Measurements from ENCODE around the gene LRRTM3. TPM values are rescaled to one million over a fixed set of nuclear protein-coding genes. Genes with fewer than 3 reads are reported as not detected.

The LRRTM3 gene
- total and polyA plus RNA-seq, 2 experiments from 2014 or later = 0.21 to 0.37 TPM

DNA sequence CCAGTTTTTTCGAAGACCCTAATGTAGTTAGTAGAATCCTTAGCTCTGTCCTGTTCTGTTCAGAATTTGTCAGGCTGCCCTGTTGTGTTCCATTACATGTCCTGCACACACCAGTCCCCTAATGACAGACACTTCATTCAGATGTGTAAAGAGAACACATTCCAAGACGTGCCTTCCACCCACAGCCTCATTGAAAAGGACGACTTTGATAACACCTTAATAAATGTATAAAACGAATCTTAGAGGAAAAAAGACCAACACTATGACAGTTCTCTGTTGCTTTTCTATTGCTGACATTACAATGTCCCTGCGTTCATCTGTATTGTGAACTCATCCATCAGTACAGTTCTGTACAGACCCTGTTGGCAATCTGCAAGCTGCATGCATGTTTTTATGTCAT, 3.5 kb downstream of the LRRTM3 start:
- ATAC-seq (no peak), DNase-seq (ENCODE audit: low spot score) (no peak)
- Histone ChIP-seq H3F3A (replicated peaks; ENCODE audit: low read depth) (no peaks in the 10 kb centered on the region), H3K27ac (ENCODE audit: low read depth) (no peak overlapping the region), H3K4me1 (ENCODE audit: insufficient read depth) (peaks cover 33% of the 10 kb centered on the region), H3K4me3 (no peak overlapping the region), H3K4me2 (peak overlapping the region; percentile 73; the same call in 1 of the 2 replicates), H2AFZ (no peak overlapping the region), H4K20me1 (replicated peaks; ENCODE audit: insufficient read depth) (no peaks in the 10 kb centered on the region), H3K79me2 (replicated peaks; ENCODE audit: insufficient read depth) (no peaks in the 10 kb centered on the region), H3K27me3 (ENCODE audit: insufficient read depth) (peaks cover 36% of the 10 kb centered on the region), H3K9me2 (ENCODE audit: insufficient read depth) (no peaks in the 10 kb centered on the region), H3K36me3 (ENCODE audit: insufficient read depth) (no peaks in the 10 kb centered on the region)
- Mint-ChIP-seq H3K36me3 (ENCODE audit: low read depth) (no peaks in the 10 kb centered on the region), H3K9me3 (no peaks in the 10 kb centered on the region), H3K27me3 (ENCODE audit: insufficient read depth, low read depth, poor library complexity) (peaks cover 21% of the 10 kb centered on the region), H3K27ac (no peak overlapping the region), H3K4me3 (peak overlapping the region; percentile 75; the same call in 1 of the 3 replicates), H3K4me1 (peaks cover 46% of the 10 kb centered on the region)
- TF ChIP-seq EZH2 (IDR thresholded peaks at IDR 0.05; ENCODE audit: low read depth, unreplicated experiment) = no peak
- TF ChIP-seq, protein P1, sequence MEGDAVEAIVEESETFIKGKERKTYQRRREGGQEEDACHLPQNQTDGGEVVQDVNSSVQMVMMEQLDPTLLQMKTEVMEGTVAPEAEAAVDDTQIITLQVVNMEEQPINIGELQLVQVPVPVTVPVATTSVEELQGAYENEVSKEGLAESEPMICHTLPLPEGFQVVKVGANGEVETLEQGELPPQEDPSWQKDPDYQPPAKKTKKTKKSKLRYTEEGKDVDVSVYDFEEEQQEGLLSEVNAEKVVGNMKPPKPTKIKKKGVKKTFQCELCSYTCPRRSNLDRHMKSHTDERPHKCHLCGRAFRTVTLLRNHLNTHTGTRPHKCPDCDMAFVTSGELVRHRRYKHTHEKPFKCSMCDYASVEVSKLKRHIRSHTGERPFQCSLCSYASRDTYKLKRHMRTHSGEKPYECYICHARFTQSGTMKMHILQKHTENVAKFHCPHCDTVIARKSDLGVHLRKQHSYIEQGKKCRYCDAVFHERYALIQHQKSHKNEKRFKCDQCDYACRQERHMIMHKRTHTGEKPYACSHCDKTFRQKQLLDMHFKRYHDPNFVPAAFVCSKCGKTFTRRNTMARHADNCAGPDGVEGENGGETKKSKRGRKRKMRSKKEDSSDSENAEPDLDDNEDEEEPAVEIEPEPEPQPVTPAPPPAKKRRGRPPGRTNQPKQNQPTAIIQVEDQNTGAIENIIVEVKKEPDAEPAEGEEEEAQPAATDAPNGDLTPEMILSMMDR (conservative IDR thresholded peaks at IDR 0.05; ENCODE audit: low read depth in 2 of 2) = no peak
- no peak for TF ChIP-seq EZH2phosphoT487 (IDR thresholded peaks at IDR 0.05; ENCODE audit: unreplicated experiment)
- TF ChIP-seq, protein P2, sequence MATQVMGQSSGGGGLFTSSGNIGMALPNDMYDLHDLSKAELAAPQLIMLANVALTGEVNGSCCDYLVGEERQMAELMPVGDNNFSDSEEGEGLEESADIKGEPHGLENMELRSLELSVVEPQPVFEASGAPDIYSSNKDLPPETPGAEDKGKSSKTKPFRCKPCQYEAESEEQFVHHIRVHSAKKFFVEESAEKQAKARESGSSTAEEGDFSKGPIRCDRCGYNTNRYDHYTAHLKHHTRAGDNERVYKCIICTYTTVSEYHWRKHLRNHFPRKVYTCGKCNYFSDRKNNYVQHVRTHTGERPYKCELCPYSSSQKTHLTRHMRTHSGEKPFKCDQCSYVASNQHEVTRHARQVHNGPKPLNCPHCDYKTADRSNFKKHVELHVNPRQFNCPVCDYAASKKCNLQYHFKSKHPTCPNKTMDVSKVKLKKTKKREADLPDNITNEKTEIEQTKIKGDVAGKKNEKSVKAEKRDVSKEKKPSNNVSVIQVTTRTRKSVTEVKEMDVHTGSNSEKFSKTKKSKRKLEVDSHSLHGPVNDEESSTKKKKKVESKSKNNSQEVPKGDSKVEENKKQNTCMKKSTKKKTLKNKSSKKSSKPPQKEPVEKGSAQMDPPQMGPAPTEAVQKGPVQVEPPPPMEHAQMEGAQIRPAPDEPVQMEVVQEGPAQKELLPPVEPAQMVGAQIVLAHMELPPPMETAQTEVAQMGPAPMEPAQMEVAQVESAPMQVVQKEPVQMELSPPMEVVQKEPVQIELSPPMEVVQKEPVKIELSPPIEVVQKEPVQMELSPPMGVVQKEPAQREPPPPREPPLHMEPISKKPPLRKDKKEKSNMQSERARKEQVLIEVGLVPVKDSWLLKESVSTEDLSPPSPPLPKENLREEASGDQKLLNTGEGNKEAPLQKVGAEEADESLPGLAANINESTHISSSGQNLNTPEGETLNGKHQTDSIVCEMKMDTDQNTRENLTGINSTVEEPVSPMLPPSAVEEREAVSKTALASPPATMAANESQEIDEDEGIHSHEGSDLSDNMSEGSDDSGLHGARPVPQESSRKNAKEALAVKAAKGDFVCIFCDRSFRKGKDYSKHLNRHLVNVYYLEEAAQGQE (IDR thresholded peaks at IDR 0.05; ENCODE audit: unreplicated experiment) = no peak

DNA sequence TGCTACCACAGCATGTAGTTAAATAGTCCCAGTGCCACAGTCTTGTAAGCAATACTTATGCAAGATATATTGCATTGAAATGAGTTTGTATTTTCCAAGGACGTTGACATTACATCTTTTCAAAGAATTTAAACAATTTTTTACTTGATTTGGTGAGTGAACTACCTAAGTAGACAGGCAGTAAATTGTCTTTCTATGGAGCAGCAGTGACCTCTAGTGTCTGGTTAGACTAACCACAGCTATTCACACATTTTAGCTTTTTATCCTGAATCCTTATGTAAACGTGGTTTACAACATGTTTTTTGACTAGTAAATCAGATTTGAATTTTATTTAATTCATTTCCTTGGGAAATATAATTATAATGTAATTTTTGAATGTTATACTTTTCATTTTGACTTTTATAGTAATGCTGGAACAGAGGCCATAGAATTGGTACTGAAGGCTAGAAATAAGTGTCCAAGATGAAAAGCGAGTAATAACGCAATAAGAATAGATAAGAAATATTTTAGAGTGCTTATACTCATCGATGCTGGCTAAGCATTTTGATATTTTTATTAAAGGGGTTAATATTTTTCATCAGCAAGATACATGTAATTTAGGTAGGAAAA, 5.6 kb downstream of the LRRTM3 start:
- peaks cover 35% of the 10 kb centered on the region for H3K27me3 ChIP-seq (ENCODE audit: insufficient read depth)
- Mint-ChIP-seq H3K36me3 (ENCODE audit: low read depth) (no peaks in the 10 kb centered on the region), H3K27me3 (ENCODE audit: insufficient read depth, low read depth, poor library complexity) (peaks cover 18% of the 10 kb centered on the region), H3K9me3 (no peaks in the 10 kb centered on the region), H3K4me1 (peaks cover 38% of the 10 kb centered on the region), H3K27ac (peak overlapping the region; percentile 76), H3K4me3 (no peak overlapping the region)
- H3K79me2 ChIP-seq (replicated peaks; ENCODE audit: insufficient read depth) = no peaks in the 10 kb centered on the region
- no peaks in the 10 kb centered on the region for H4K20me1 ChIP-seq (replicated peaks; ENCODE audit: insufficient read depth)
- H3K36me3 ChIP-seq (ENCODE audit: insufficient read depth) = no peaks in the 10 kb centered on the region
- peaks cover 29% of the 10 kb centered on the region for H3K4me1 ChIP-seq (ENCODE audit: insufficient read depth)
- no peak overlapping the region for H2AFZ ChIP-seq
- no peaks in the 10 kb centered on the region for H3F3A ChIP-seq (replicated peaks; ENCODE audit: low read depth)
- ATAC-seq (peak; percentile 38), DNase-seq (ENCODE audit: low spot score) (peak; percentile 73)
- no peak overlapping the region for H3K4me2 ChIP-seq
- no peak overlapping the region for H3K4me3 ChIP-seq
- no peak overlapping the region for H3K27ac ChIP-seq (ENCODE audit: low read depth)
- no peaks in the 10 kb centered on the region for H3K9me2 ChIP-seq (ENCODE audit: insufficient read depth)
- no peak for TF ChIP-seq POLR2AphosphoS5 (IDR thresholded peaks at IDR 0.05; ENCODE audit: low read depth)
- TF ChIP-seq, protein P3, sequence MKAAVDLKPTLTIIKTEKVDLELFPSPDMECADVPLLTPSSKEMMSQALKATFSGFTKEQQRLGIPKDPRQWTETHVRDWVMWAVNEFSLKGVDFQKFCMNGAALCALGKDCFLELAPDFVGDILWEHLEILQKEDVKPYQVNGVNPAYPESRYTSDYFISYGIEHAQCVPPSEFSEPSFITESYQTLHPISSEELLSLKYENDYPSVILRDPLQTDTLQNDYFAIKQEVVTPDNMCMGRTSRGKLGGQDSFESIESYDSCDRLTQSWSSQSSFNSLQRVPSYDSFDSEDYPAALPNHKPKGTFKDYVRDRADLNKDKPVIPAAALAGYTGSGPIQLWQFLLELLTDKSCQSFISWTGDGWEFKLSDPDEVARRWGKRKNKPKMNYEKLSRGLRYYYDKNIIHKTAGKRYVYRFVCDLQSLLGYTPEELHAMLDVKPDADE (IDR thresholded peaks at IDR 0.05) = no peak
- no peak for TF ChIP-seq EZH2 (IDR thresholded peaks at IDR 0.05; ENCODE audit: low read depth, unreplicated experiment)
- no peak for TF ChIP-seq JUNB (IDR thresholded peaks at IDR 0.05; ENCODE audit: unreplicated experiment)
- TF ChIP-seq, protein P1 (conservative IDR thresholded peaks at IDR 0.05; ENCODE audit: low read depth in 2 of 2) = peak; percentile 84 to 98
- no peak for TF ChIP-seq STAT1 (IDR thresholded peaks at IDR 0.05; ENCODE audit: unreplicated experiment)
